Stomach (tissue), 9 donors: Measurements from ENCODE around the gene ACAP3. TPM values are rescaled to one million over a fixed set of nuclear protein-coding genes. Genes with fewer than 3 reads are reported as not detected.

ENCODE experiments used
- DNase-seq, 2 donors: peaks; one replicate each; pipeline versions ENCODE4 v3.0.0 to v3.0.0-alpha.2; 2013 to 2019
- H3K27ac ChIP-seq, 5 donors: fragments of 200-600 bp in 4 of 5; sonication (generic) in 4 of 5; one replicate each; pipeline ENCODE4 v1.5.1; 2013 to 2019; ENCODE audit warnings: mild to moderate bottlenecking in 1 of 5, moderate library complexity in 1 of 5
- H3K27me3 ChIP-seq, 3 donors: fragments of 200-600 bp; sonication (generic); one replicate each; pipeline ENCODE4 v1.5.1; 2017 to 2019; ENCODE audit warnings: mixed run types in 1 of 3
- H3K36me3 ChIP-seq, 4 donors: fragments of 200-600 bp; sonication (generic); 1 replicate in 3 of 4; 2 replicates in 1 of 4; pipeline ENCODE4 v1.5.1; 2016 to 2019
- H3K4me1 ChIP-seq, 4 donors: fragments of 200-600 bp; sonication (generic); one replicate each; pipeline ENCODE4 v1.5.1; 2016 to 2019
- H3K4me3 ChIP-seq, 4 donors: fragments of 200-600 bp; sonication (generic) in 3 of 4; one replicate each; pipeline ENCODE4 v1.5.1; 2016 to 2019; ENCODE audit warnings: mild to moderate bottlenecking in 1 of 4
- H3K9me3 ChIP-seq, 4 donors: fragments of 200-600 bp; sonication (generic); one replicate each; pipeline ENCODE4 v1.5.1; 2016 to 2019
- EP300 ChIP-seq: sonication (generic); formaldehyde crosslinking; IDR thresholded peaks from one replicate; pipeline ENCODE4 v1.6.1; 2017; ENCODE audit warnings: antibody characterized with exemption
- POLR2A ChIP-seq, 4 donors: fragments of 450-650 bp; IDR thresholded peaks; one replicate each; pipeline ENCODE4 v1.6.1; 2016; ENCODE audit warnings: antibody characterized with exemption in 4 of 4, control low read depth in 2 of 4, mild to moderate bottlenecking in 1 of 4, moderate library complexity in 1 of 4
- POLR2AphosphoS5 ChIP-seq, 3 donors: sonication (generic); formaldehyde crosslinking; IDR thresholded peaks; one replicate each; pipeline ENCODE4 v1.6.1; 2016; ENCODE audit warnings: antibody characterized with exemption in 3 of 3
- WGBS, 5 donors: extraction: QIAGEN DNeasy Blood & Tissue Kit in 3 of 5; methylation state at CpG; one replicate each; pipeline versions ENCODE4 v1.1.5 to v1.1.7; 2013 to 2018; 5-methylcytosine and 5-hydroxymethylcytosine counted together
- intact Hi-C: fragments of 100-400 bp; cut with DNase I; formaldehyde crosslinking; loops from one replicate; pipeline ENCODE4 v1.15.1; 2023; ENCODE audit warnings: low total_unique reads
- polyA plus RNA-seq, 3 donors: library from polyadenylated mRNA; stranded (reverse); fragments of 200-250 nt; gene quantifications; one replicate each; pipeline ENCODE4 v1.2.3, GENCODE V29; 2013
- total RNA-seq, 5 donors: library from RNA; depleted of rRNA; stranded (reverse); fragments of >200 nt; gene quantifications; one replicate each; pipeline versions ENCODE4 v1.1.0 to v1.2.3, GENCODE V29; 2014 to 2016
- TF ChIP-seq, protein P1 (sequence below), 7 experiments: fragments of 450-650 bp in 4 of 7; fragments of 200-600 bp in 3 of 7; sonication (generic) in 3 of 7; IDR thresholded peaks; one replicate each; pipeline ENCODE4 v1.5.1; 2016 to 2019; ENCODE audit warnings: antibody characterized with exemption in 7 of 7, control low read depth in 2 of 7, mild to moderate bottlenecking in 1 of 7
- donor health status: healthy with polysubstance abuse.
- donor health status: Bipolar disorder and iron deficiency.
- donor health status: healthy.

ACAP3 gene
- total and polyA plus RNA-seq, 8 donors: 17.9 to 374 (median 51.2) TPM

DNA sequence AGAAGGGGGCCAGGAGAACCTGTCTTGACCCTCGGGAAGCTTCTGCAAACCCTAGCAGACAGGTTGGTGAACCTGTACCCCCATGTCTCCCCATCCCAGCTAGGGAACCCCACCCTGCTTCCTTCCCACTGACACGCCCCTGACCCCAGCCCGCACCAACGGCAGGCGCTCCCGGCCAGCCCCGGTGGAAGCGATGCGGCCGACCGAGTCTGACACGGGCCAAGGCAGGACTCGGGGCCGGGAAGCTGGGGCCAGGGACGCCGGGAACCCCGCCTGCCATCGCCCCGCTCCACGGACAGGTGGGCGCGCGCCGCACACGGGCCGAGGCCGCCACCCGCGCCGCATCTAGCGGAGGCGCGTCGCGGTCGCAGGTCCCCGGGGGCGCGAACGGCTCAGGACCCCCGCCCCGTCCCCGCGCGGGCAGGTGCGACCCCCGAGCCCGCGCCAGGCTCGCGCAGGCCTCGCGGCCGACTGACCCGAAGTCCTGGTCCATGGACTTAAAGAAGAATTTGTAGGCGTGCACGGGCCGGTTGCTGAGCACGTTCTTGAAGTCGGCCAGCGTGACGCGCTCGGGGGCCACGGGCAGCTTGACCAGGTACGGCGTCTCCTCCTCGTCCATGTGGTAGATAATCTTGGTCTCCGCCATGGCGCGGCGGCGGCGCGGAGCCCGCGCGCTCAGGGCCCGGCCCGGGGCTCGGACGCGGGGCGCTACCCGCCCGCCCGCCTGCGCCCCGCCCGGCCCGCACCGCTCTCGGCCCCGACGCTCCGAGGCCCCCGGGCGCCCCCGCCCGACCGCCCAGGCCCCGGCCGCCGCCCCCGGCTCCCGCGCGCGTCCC is 40.9 kb upstream of the ACAP3 start:
- H3K9me3 ChIP-seq: no peaks in the 10 kb centered on the region
- TF ChIP-seq POLR2AphosphoS5 (IDR thresholded peaks at IDR 0.05) (no peak), POLR2A (IDR thresholded peaks at IDR 0.05) (no peak), EP300 (no peak)
- TF ChIP-seq, protein P1, sequence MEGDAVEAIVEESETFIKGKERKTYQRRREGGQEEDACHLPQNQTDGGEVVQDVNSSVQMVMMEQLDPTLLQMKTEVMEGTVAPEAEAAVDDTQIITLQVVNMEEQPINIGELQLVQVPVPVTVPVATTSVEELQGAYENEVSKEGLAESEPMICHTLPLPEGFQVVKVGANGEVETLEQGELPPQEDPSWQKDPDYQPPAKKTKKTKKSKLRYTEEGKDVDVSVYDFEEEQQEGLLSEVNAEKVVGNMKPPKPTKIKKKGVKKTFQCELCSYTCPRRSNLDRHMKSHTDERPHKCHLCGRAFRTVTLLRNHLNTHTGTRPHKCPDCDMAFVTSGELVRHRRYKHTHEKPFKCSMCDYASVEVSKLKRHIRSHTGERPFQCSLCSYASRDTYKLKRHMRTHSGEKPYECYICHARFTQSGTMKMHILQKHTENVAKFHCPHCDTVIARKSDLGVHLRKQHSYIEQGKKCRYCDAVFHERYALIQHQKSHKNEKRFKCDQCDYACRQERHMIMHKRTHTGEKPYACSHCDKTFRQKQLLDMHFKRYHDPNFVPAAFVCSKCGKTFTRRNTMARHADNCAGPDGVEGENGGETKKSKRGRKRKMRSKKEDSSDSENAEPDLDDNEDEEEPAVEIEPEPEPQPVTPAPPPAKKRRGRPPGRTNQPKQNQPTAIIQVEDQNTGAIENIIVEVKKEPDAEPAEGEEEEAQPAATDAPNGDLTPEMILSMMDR (IDR thresholded peaks at IDR 0.05): no peak
- DNase-seq: peak in 1 of 2 donors; percentile 77
- H3K27me3 ChIP-seq: peaks cover 0 to 23% (median 11%) of the 10 kb centered on the region in 3 donors
- H3K27ac ChIP-seq: peak overlapping the region; percentile 82 to 92 (median 86)
- intact Hi-C loops: no loop called here
- H3K36me3 ChIP-seq: peaks cover 0 to 9% (median 4%) of the 10 kb centered on the region in 4 donors
- peak overlapping the region; percentile 63 to 74 (median 72) for H3K4me3 ChIP-seq
- H3K4me1 ChIP-seq: peaks cover 59 to 73% (median 72%) of the 10 kb centered on the region in 4 donors
- WGBS, 5 donors: 0 to 1% (median 1%) methylated on average over 1 to 109 of the region's 109 CpGs

DNA sequence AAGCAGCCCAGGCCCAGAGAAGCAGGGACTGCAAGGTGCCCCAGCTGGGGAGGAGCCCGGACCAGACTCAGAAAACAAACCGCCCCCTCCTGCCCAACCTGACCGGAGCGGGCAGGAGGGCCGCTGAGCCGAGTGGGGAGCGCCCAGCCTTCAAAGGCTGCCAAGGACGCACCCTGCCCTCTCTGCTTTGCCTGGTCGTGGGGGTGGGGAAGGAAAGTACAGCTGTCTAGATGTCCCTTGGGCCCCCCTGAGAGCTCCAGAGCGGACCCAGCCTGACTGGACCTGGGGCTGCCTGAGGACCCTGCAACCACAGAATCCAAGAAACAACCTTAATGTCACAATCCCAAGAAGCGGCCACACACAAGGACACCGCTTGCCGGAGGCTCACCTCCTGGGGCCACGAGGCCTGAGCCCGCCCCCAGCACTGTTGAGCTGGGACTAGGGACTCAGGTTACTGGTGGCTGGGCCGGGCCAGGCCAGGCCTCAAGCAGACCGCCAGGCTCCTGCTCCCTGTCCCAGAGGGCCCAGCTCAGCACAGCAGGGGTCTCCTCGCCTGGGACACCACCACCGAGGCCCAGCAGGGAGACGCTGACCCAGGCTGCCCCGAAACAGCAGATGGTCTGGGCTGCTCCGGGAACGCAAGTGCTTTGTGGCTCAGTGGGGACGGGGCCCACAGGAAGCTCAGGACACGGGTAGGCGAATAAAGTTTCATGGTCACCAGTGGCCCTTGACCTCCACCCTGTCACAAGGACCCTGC is 40.1 kb upstream of the ACAP3 start:
- DNase-seq: peak; percentile 77 to 85
- H3K4me1 ChIP-seq: peaks cover 51 to 73% (median 71%) of the 10 kb centered on the region in 4 donors
- peaks cover 0 to 15% (median 3%) of the 10 kb centered on the region in 3 donors for H3K27me3 ChIP-seq
- no peaks in the 10 kb centered on the region for H3K9me3 ChIP-seq
- H3K27ac ChIP-seq: peak overlapping the region; percentile 82 to 92 (median 86)
- peaks cover 0 to 1% (median under 1%) of the 10 kb centered on the region in 4 donors for H3K36me3 ChIP-seq
- H3K4me3 ChIP-seq: peak overlapping the region; percentile 63 to 74 (median 72)
- WGBS, 5 donors: 17 to 33% (median 22%) methylated on average over 9 to 26 of the region's 26 CpGs
- TF ChIP-seq, protein P1 (IDR thresholded peaks at IDR 0.05): no peak
- no peak for TF ChIP-seq EP300
- TF ChIP-seq POLR2AphosphoS5 (IDR thresholded peaks at IDR 0.05): peak in 1 of 3 donors; percentile 40
- no peak for TF ChIP-seq POLR2A (IDR thresholded peaks at IDR 0.05)
- intact Hi-C loops: no loop called here

DNA sequence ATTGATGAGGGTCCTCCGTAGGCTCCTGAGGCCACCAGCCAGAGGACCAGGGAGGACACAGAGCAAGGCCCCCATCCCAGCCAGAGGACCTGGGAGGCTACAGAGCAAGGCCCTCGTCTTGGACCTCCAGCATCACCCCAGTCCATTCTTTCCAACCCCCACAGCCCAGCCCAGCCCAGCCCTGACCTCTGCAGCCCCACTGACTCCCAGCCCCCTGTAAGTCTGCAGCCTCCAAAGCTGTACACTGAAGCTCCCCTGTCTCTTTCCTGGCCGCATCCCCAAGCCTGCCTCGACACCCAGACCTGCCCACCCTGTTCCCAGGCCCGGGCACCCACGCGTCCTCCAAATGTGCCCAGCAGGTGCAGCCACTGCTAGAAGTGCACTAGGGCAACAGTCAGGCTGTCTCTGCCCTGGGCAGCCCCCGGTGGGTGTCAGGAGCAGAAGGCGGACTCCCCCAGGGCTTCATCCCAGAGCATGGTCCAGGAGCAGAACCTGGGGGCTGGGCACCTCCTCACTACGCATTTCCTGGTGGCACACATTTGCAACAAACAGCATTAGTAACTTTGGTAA is 39.4 kb upstream of the ACAP3 start:
- no peak for DNase-seq
- 40 to 77% (median 56%) methylated on average over 9 to 10 of the region's 10 CpGs for WGBS, 5 donors
- Histone ChIP-seq H3K27me3 (peaks cover 0 to 7% (median 0%) of the 10 kb centered on the region in 3 donors), H3K9me3 (no peaks in the 10 kb centered on the region), H3K36me3 (peaks cover 0 to 5% (median 3%) of the 10 kb centered on the region in 4 donors), H3K4me1 (peaks cover 50 to 70% (median 67%) of the 10 kb centered on the region in 4 donors), H3K4me3 (peak overlapping the region; percentile 63 to 74 (median 72)), H3K27ac (peak overlapping the region; percentile 82 to 92 (median 86))
- TF ChIP-seq, protein P1 (IDR thresholded peaks at IDR 0.05): no peak
- TF ChIP-seq POLR2AphosphoS5 (IDR thresholded peaks at IDR 0.05): no peak
- TF ChIP-seq POLR2A (IDR thresholded peaks at IDR 0.05): no peak
- TF ChIP-seq EP300: no peak
- intact Hi-C loops: no loop called here

DNA sequence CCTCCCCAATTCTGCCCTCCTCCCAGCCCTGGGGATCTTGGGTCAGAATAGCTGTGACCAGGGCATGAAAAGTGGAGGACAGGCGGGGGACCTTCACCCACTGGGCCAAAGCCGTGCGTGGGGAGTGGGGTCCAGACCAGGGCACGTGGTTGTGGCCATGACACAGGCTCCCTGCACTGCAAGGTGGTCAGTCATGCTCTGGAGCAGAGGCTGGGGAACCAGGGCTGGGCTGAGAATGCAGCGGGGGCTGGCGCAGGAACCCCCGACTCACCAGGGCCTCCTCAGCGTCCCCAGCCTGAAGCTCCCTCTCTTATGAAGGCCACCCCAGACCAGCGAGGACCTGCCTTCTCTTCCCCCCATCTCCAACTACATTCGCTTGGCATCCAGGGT is 38.8 kb upstream of the ACAP3 start:
- intact Hi-C loops: no loop called here
- no peak for DNase-seq
- Histone ChIP-seq H3K27me3 (peaks cover 0 to 1% (median 0%) of the 10 kb centered on the region in 3 donors), H3K9me3 (no peaks in the 10 kb centered on the region), H3K4me3 (peak overlapping the region in 2 of 4 donors; percentile 72 to 74), H3K27ac (peak overlapping the region; percentile 82 to 92 (median 86)), H3K4me1 (peaks cover 47 to 64% (median 61%) of the 10 kb centered on the region in 4 donors), H3K36me3 (peaks cover 5 to 11% (median 9%) of the 10 kb centered on the region in 4 donors)
- WGBS, 5 donors: 79 to 90% (median 87%) methylated on average over 9 to 10 of the region's 10 CpGs
- TF ChIP-seq POLR2AphosphoS5 (IDR thresholded peaks at IDR 0.05) (no peak), POLR2A (IDR thresholded peaks at IDR 0.05) (no peak), EP300 (no peak)
- TF ChIP-seq, protein P1 (IDR thresholded peaks at IDR 0.05): no peak
